NT2/D1 (cell line): ENCODE data around the gene PRKAB1.

Source experiments
- SUZ12 ChIP-seq: IDR thresholded peaks from 2 replicates; pipeline ENCODE4 v1.6.1; 2011; ENCODE audit not compliant: insufficient read length, insufficient read depth; ENCODE audit errors: extremely low read depth
- YY1 ChIP-seq: IDR thresholded peaks from 2 replicates; pipeline ENCODE4 v1.6.1; 2011; ENCODE audit not compliant: insufficient read length, insufficient read depth
- ZNF274 ChIP-seq: IDR thresholded peaks from 2 replicates; pipeline ENCODE4 v1.6.1; 2011; ENCODE audit warnings: mild to moderate bottlenecking, low read depth, low read length

- TF ChIP-seq ZNF274 (no peak), YY1 (no peak), SUZ12 (no peak)
Observed at GRCh38 chr12:119678459-119678858, 10.5 kb downstream of the PRKAB1 start.
